GM12878 (cell line): Measurements from ENCODE around the gene GRK5. TPM values are rescaled to one million over a fixed set of nuclear protein-coding genes. Genes with fewer than 3 reads are reported as not detected.

Experiments used
- ATAC-seq: fragments of 200-7000 bp; cut with Tn5 transposase; 3 replicates; pipeline ENCODE4 v1.9.1; 2020; ENCODE audit warnings: mild to moderate bottlenecking, moderate library complexity
- BruUV-seq: library from RNA; stranded (reverse); fragments of 400-500 nt; replicated peaks from 2 replicates; lab custom pipeline; 2021; lab: Mats Ljungman, UMichigan
- CTCF ChIA-PET: fragments of 300-600 bp; sonication (Branson Sonifier 250); formaldehyde crosslinking; extraction: SDS; loops from one replicate; lab custom pipeline; 2021; ENCODE audit warnings: inconsistent platforms; lab: Yijun Ruan, JAX
- POLR2A ChIA-PET: fragments of 350-600 bp; formaldehyde crosslinking; extraction: SDS; loops from one replicate; lab custom pipeline; 2021; ENCODE audit warnings: inconsistent platforms; lab: Charles Lee
- RAD21 ChIA-PET: fragments of 300-600 bp; sonication (Branson Sonifier 250); formaldehyde crosslinking; loops from one replicate; lab custom pipeline; 2023; ENCODE audit warnings: antibody characterized with exemption; ENCODE audit not compliant: unreplicated experiment; lab: Charles Lee
- SMC1A ChIA-PET: fragments of 300-600 bp; sonication (Branson Sonifier 250); formaldehyde crosslinking; loops from one replicate; lab custom pipeline; 2023; ENCODE audit not compliant: unreplicated experiment, uncharacterized antibody; lab: Charles Lee
- DNase-seq: peaks from one replicate; pipeline ENCODE4 v3.0.0-alpha.2; 2011; ENCODE audit warnings: low read depth, low spot score
- FAIRE-seq: peaks from 3 replicates; lab custom pipeline; 2011; peaks lifted over from hg19 to GRCh38; lab: Jason Lieb, UNC
- H2AFZ ChIP-seq: 2 replicates; pipeline ENCODE4 v1.6.0; 2011; ENCODE audit warnings: low read depth, low read length, control low read depth; ENCODE audit not compliant: control insufficient read depth
- H3K27ac ChIP-seq: 2 replicates; pipeline ENCODE4 v1.5.1; 2011; ENCODE audit warnings: control low read depth; ENCODE audit not compliant: control insufficient read depth, insufficient read depth
- H3K27me3 ChIP-seq, 2 experiments: replicated peaks in 1 of 2; 2 replicates each; pipeline versions ENCODE4 v1.6.0 to v1.6.1; 2011; ENCODE audit warnings: low read length in 1 of 2; ENCODE audit not compliant: control insufficient read depth in 2 of 2, insufficient read depth in 2 of 2
- H3K36me3 ChIP-seq, 2 experiments: 2 replicates each; pipeline ENCODE4 v1.5.1; 2011; ENCODE audit warnings: low read length in 1 of 2; ENCODE audit not compliant: control insufficient read depth in 2 of 2, insufficient read depth in 2 of 2
- H3K4me1 ChIP-seq: 2 replicates; pipeline ENCODE4 v1.6.1; 2011; ENCODE audit warnings: mild to moderate bottlenecking, low read length, moderate library complexity, mixed read lengths; ENCODE audit not compliant: control insufficient read depth, insufficient read depth
- H3K4me2 ChIP-seq: 2 replicates; pipeline ENCODE4 v1.6.0; 2011; ENCODE audit warnings: control low read depth; ENCODE audit not compliant: control insufficient read depth, insufficient read depth
- H3K4me3 ChIP-seq: fragments of 200-600 bp; sonication (generic); 2 replicates; pipeline ENCODE4 v1.5.1; 2016
- H3K79me2 ChIP-seq: 2 replicates; pipeline ENCODE4 v1.6.0; 2011; ENCODE audit warnings: low read length; ENCODE audit not compliant: control insufficient read depth, insufficient read depth
- H3K9ac ChIP-seq: 2 replicates; pipeline ENCODE4 v1.8.0; 2011; ENCODE audit warnings: low read length, control low read depth, mixed read lengths; ENCODE audit not compliant: control insufficient read depth, insufficient read depth
- H3K9me3 ChIP-seq: replicated peaks from 3 replicates; pipeline ENCODE4 v1.5.1; 2011; ENCODE audit warnings: mild to moderate bottlenecking, low read length; ENCODE audit not compliant: control insufficient read depth, insufficient read depth
- H4K20me1 ChIP-seq: 2 replicates; pipeline ENCODE4 v1.6.0; 2011; ENCODE audit not compliant: control insufficient read depth, insufficient read depth
- BACH1 ChIP-seq: fragments of 450-650 bp; IDR thresholded peaks from 2 replicates; pipeline ENCODE4 v1.6.1; 2017; ENCODE audit warnings: mild to moderate bottlenecking, borderline replicate concordance
- CBX3 ChIP-seq: fragments of 200-600 bp; sonication (generic); IDR thresholded peaks from 2 replicates; pipeline ENCODE4 v1.6.1; 2016; ENCODE audit warnings: low read depth, borderline replicate concordance
- FOXK2 ChIP-seq: fragments of 450-650 bp; IDR thresholded peaks from 2 replicates; pipeline ENCODE4 v1.6.1; 2017; ENCODE audit warnings: mild to moderate bottlenecking, moderate library complexity
- GABPA ChIP-seq: IDR thresholded peaks from 2 replicates; pipeline ENCODE4 v1.6.1; 2014; ENCODE audit warnings: antibody characterized with exemption, low read depth, mild to moderate bottlenecking, inconsistent platforms
- MYC ChIP-seq: IDR thresholded peaks from 2 replicates; pipeline ENCODE4 v1.6.1; 2011; ENCODE audit warnings: mild to moderate bottlenecking, low read length, moderate library complexity, inconsistent platforms; ENCODE audit not compliant: insufficient read depth, insufficient replicate concordance, insufficient read length, severe bottlenecking
- NFYB ChIP-seq: IDR thresholded peaks from 2 replicates; pipeline ENCODE4 v1.6.1; 2011; ENCODE audit warnings: low read depth, mild to moderate bottlenecking, low read length, improper control_type of control experiment, moderate library complexity; ENCODE audit not compliant: insufficient read depth
- NR2C2 ChIP-seq: IDR thresholded peaks from 2 replicates; pipeline ENCODE4 v1.6.1; 2011; ENCODE audit warnings: borderline replicate concordance, low read depth; ENCODE audit not compliant: control insufficient read depth, insufficient read length
- PBX3 ChIP-seq: IDR thresholded peaks from 2 replicates; pipeline ENCODE4 v1.6.1; 2011; ENCODE audit warnings: mild to moderate bottlenecking, low read depth, low read length, moderate library complexity; ENCODE audit not compliant: insufficient replicate concordance
- RAD51 ChIP-seq: fragments of 450-650 bp; IDR thresholded peaks from 2 replicates; pipeline ENCODE4 v1.6.1; 2016; ENCODE audit warnings: moderate library complexity, mild to moderate bottlenecking, inconsistent platforms
- USF2 ChIP-seq: IDR thresholded peaks from 2 replicates; pipeline ENCODE4 v1.6.1; 2011; ENCODE audit warnings: low read depth, low read length, improper control_type of control experiment, borderline replicate concordance
- WGBS: methylation state at CpG from one replicate; pipeline ENCODE4 v1.1.6; 2016; ENCODE audit warnings: low lambda C conversion rate; ENCODE audit not compliant: insufficient replicate concordance, insufficient coverage; ENCODE audit errors: missing lambda C conversion rate; 5-methylcytosine and 5-hydroxymethylcytosine counted together
- in situ Hi-C: fragments of 300-500 bp; cut with MboI; formaldehyde crosslinking; loops from 9 replicates; pipeline ENCODE4 v1.14.3; 2018; ENCODE audit warnings: mixed read lengths
- intact Hi-C: fragments of 100-400 bp; cut with micrococcal nuclease; formaldehyde crosslinking; loops from one replicate; pipeline ENCODE4 v1.14.2; 2022; ENCODE audit not compliant: unreplicated experiment
- polyA plus RNA-seq, 11 experiments: library from polyadenylated mRNA; depleted of rRNA in 4 of 11; unstranded in 6 of 11; stranded (reverse) in 5 of 11; fragments of >200 nt; fragmentation: Nextera tagmentation in 4 of 11; fragmentation: Illumina TruSeq in 1 of 11; extraction: Ambion mirVana in 4 of 11; extraction: Trizol in 1 of 11; gene quantifications; 1 replicate in 1 of 11; 2 replicates in 10 of 11; pipeline versions ENCODE4 v1.2.1 to v1.2.3, GENCODE V29; 2011 to 2016; ENCODE audit warnings: inconsistent platforms in 2 of 11, missing spikeins in 2 of 11, low read depth in 1 of 11
- total RNA-seq, 4 experiments: library from RNA; depleted of rRNA in 3 of 4; stranded (reverse); fragments of >200 nt in 3 of 4; fragmentation: Illumina TruSeq in 1 of 4; extraction: Trizol in 1 of 4; gene quantifications; 2 replicates each; pipeline versions ENCODE4 v1.2.1 to v1.2.3, GENCODE V29; 2013 to 2021

The GRK5 gene
- total and polyA plus RNA-seq, 10 of the 15 experiments (the other 5 are each of a cell fraction or from before 2014, with no cell fraction given): 0.11 to 22.1 (median 10.0) TPM

- Histone ChIP-seq H3K4me1 (peaks cover 23% of the 10 kb centered on the region), H4K20me1 (no peaks in the 10 kb centered on the region), H3K79me2 (no peaks in the 10 kb centered on the region), H3K4me3 (no peak overlapping the region), H3K9me3 (no peaks in the 10 kb centered on the region), H3K36me3 (peaks cover 4 to 6% of the 10 kb centered on the region in 2 experiments; a peak in 2 of 4 replicates), H3K9ac (no peak overlapping the region), H2AFZ (no peak overlapping the region), H3K4me2 (no peak overlapping the region), H3K27me3 (no peaks in the 10 kb centered on the region), H3K27ac (peak overlapping the region; percentile 42)
- in situ Hi-C loops (no loop called here), intact Hi-C loops (no loop called here)
- ATAC-seq: peak; percentile 69
- 62% methylated on average over 10 of the region's 10 CpGs for WGBS
- ChIA-PET POLR2A (interaction anchor here (0.6 to 0.9 kb wide), 2 partner anchors 8 to 19 kb away, joined by 3 read pairs; no protein-coding TSS in a partner anchor), CTCF (interaction anchor here (1.2 to 2.1 kb wide), 3 partner anchors 10 to 197 kb away, joined by 3 to 8 read pairs (median 5); no protein-coding TSS in a partner anchor), RAD21 (interaction anchor here (1.4 kb wide), 1 partner anchor 190 kb away, joined by 3 read pairs; no protein-coding TSS in a partner anchor), SMC1A (interaction anchor here (0.6 to 1.1 kb wide), 3 partner anchors 11 to 161 kb away, joined by 3 to 4 read pairs (median 3); no protein-coding TSS in a partner anchor)
- no peak for FAIRE-seq
- TF ChIP-seq BACH1: no peak
- TF ChIP-seq RAD51: 0 out of 2 replicates have a peak, but pooled peaks have one; percentile 14
- BruUV-seq: no TSS peak
- no peak for DNase-seq
Observed at GRCh38 chr10:119396008-119396708, 188.8 kb downstream of the GRK5 start.

GRCh38 chr10:119396709-119397071 is 189.3 kb downstream of the GRK5 start:
- ChIA-PET CTCF (interaction anchor here (1.4 to 2.1 kb wide), 2 partner anchors 11 to 198 kb away, joined by 3 to 8 read pairs; no protein-coding TSS in a partner anchor), RAD21 (interaction anchor here (1.4 kb wide), 1 partner anchor 190 kb away, joined by 3 read pairs; no protein-coding TSS in a partner anchor), SMC1A (no interaction called here), POLR2A (interaction anchor here (0.6 to 0.9 kb wide), 3 partner anchors 8 to 19 kb away, joined by 3 to 6 read pairs (median 3); no protein-coding TSS in a partner anchor)
- 86% methylated on average over 1 of the region's 1 CpG for WGBS
- Histone ChIP-seq H3K4me1 (peaks cover 23% of the 10 kb centered on the region), H3K27ac (peak overlapping the region; percentile 42), H3K79me2 (no peaks in the 10 kb centered on the region), H3K36me3 (peaks cover 7% of the 10 kb centered on the region in 2 experiments; a peak in 3 of 4 replicates), H3K27me3 (no peaks in the 10 kb centered on the region), H3K4me2 (no peak overlapping the region), H3K4me3 (no peak overlapping the region), H2AFZ (no peak overlapping the region), H3K9ac (no peak overlapping the region), H3K9me3 (no peaks in the 10 kb centered on the region), H4K20me1 (no peaks in the 10 kb centered on the region)
- ATAC-seq: peak; percentile 57
- no peak for TF ChIP-seq GABPA
- TF ChIP-seq MYC: no peak
- TF ChIP-seq NFYB: no peak
- no peak for TF ChIP-seq CBX3
- TF ChIP-seq PBX3: no peak
- TF ChIP-seq NR2C2: no peak
- TF ChIP-seq USF2: no peak
- no peak for TF ChIP-seq FOXK2
- DNase-seq: no peak
- in situ Hi-C loops: no loop called here
- intact Hi-C loops: no loop called here
- no peak for FAIRE-seq
- BruUV-seq: TSS peak; percentile 53
